GM03348 (cell line): Measurements from ENCODE around the gene EVX2.

Experiments used
- DNase-seq: peaks from one replicate; pipeline ENCODE4 v3.0.0; 2012; ENCODE audit warnings: low spot score

The EVX2 gene

DNA sequence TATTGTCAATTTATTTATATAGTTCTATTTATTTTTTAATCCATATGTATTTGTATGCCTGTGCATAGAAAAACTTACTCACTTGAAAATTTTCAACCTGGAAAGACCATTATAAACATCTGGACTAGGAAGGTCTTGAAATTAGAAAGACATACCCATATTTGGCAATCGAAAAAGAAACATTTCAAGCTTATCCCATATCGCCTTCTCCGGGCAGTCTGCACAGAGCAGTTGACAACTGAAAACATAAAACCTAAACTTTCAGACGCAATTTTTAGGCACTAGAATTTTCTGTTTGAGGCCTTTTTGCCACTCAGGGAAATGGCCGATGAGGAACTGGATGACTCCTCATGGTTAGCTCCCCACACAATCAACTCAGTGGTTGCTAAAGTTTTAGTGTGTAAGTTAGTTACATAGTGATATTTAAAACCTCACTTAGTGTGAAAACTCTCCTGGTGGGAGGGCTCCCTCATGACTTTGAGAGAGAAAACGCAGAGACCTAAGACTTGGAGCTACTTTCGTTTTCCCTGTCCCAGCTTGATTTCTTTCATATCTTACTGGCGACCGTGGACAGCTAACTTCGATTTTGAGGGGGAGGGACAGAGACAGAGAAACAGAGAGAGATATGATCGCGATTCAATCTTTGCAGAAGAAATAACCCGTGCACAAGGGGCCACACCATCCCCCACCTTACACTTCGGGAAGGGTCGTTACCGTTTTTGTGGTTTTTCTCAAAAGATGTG is 12.7 kb upstream of the EVX2 start:
- no peak for DNase-seq

DNA sequence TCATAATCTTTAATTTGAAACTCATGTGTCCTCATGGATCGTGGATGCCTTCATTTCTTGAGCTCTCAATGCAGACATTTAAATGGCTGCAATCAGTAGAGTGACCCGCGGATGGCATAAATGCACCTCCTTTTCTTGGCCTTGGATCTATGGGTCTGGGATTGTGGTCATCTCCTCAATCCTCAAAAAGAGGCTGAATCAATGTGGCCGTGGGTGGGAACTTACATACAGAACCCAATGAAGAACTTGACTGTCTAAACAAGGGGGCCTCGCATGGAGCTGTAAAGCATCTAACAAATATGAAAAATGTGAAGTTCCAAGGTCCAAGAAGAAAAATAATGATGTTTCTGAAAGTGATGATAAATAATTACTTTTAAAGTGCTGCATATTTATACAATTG is 11.7 kb upstream of the EVX2 start:
- DNase-seq: no peak

DNA sequence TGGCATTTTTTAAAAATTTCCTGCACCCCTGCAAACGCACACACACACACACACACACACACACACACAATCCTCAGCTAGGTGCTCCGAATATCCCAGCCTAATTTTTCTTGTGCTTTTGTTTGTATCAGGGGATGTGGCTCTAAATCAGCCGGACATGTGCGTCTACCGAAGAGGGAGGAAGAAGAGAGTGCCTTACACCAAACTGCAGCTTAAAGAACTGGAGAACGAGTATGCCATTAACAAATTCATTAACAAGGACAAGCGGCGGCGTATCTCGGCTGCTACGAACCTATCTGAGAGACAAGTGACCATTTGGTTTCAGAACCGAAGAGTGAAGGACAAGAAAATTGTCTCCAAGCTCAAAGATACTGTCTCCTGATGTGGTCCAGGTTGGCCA is 10.6 kb upstream of the EVX2 start:
- DNase-seq: no peak

DNA sequence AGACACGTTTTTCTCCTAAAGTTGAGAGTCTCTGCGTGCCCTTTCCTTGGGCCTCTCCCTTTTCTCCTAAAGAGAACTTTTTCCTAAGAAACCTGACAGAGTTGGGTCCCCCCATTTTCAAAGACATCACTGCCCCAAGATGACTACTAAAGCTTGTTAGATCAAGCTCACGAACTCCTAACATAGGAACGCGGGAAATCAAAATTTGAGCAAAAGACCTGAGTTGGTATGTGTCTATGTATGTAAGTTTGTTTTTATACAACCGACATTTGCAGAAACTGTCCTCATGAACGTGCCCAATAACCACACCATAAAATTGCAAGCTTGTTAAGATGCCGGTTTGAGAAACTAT is 10.1 kb upstream of the EVX2 start:
- DNase-seq: no peak

DNA sequence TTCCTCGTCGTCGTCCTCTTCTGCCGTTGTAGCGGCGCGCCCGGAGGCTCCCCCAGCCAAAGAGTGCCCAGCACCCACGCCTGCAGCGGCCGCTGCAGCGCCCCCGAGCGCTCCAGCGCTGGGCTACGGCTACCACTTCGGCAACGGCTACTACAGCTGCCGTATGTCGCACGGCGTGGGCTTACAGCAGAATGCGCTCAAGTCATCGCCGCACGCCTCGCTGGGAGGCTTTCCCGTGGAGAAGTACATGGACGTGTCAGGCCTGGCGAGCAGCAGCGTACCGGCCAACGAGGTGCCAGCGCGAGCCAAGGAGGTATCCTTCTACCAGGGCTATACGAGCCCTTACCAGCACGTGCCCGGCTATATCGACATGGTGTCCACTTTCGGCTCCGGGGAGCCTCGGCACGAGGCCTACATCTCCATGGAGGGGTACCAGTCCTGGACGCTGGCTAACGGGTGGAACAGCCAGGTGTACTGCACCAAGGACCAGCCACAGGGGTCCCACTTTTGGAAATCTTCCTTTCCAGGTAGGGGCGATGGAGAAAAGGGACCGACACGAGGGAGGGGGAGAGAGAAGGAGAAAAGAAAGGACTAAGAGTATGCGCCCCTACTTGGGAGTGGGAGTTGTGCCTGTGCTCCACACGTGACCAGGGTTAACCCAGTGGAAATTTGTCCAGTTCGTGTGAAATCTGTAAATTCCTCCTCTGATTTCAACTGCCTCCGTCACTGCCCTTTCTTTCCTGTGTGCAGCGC is 9.6 kb upstream of the EVX2 start:
- no peak for DNase-seq

DNA sequence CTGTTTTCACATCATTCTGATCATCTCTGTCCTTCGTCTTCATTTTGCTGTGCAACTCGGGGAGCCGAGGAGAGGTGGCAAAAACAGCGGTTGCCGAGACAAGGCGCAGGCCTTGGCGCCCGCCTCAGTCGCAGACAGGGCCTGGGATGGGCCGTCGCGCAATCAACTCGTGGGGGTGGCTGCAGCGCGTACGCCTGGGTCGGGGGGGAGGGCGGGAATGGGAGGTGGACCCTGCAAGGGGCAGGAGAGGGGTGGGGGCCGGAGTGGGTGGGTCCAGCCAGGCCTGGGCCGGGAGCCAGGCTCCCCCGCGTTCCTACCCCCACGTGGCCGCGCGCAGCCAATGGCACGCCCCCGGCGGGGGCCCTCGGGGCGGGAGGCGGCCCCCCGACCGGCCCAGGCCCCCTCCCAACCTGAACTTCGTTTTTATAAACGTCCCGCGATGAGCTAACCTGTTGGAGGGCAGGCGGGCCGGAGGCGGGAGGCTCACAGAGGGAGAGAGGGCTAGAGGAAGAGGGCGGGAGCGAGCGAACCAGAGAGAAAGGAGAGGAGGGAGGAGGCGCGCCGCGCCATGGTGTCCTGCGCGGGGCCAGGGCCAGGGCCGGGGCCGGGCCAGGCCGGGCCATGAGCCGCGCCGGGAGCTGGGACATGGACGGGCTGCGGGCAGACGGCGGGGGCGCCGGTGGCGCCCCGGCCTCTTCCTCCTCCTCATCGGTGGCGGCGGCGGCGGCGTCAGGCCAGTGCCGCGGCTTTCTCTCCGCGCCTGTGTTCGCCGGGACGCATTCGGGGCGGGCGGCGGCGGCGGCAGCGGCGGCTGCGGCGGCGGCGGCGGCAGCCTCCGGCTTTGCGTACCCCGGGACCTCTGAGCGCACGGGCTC is 8.7 kb upstream of the EVX2 start, which contains the start of gene HOXD13:
Gene HOXD13 (plus strand): TSS at position 452 of the 875 bp plus-strand sequence. CDS start 170 bp downstream, at position 622.
- no peak for DNase-seq

DNA sequence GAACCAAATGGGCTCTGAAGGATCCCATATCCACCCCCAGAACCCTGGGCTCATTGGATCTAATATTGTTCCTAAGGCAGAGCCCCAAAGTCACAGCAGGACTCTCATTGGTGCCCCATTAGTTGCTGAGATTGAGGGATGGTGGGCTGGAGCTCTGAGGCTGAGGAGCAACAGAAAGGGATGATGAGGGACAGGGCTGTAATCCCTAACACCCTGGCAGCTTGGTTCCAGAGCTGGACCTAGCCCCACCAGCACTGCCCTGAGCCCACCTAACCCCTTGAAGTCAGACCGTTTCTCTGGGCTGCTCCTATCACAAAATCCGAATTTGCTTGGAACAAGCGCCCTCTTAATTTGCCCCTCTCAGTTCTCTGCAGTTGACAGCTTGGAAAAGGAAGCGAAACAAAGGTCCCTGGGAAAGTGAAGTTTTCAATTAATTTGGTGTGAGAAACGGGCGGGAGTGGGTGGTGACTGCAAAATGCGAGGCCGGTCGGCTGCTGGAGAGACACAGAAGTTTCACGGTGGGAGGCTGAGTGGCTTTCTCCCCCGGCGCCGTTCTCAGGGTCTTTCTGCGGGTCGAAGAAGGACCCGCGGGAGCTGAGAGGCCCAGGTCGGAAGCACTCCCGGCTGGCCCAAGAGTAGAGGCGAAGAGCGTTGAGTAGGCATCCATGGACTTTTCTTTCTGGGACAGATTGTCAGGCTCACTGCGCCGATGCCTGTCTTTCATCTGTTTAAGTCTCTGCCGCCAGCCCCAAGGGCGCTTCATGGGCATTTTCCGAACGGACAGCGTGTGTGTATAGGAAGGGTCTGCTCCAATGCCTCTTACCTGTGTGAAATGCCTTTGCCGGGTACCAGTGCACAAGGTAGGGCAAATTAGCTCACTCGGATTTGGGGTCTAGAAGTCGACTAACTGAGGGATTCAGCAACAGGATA is 7.8 kb upstream of the EVX2 start:
- DNase-seq: no peak

DNA sequence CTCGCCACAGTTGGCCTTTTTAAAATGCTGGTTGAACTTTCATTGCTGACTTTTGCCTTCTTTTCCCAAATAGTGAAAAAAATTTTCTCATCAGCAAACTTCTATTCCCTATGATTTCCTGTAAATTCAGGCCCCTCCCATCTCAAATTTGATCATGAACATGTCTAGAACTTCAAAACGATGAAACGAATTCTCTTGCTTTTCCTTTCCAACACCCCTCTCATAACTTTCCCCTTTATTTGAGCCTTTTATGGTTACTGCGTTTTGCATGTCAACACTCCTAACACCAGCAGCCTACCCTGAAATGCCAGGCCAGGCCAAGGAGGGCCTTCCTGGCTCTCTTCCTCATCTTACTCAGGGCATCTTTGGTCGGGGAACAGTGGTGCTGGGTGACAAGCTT is 7.1 kb upstream of the EVX2 start:
- no peak for DNase-seq

DNA sequence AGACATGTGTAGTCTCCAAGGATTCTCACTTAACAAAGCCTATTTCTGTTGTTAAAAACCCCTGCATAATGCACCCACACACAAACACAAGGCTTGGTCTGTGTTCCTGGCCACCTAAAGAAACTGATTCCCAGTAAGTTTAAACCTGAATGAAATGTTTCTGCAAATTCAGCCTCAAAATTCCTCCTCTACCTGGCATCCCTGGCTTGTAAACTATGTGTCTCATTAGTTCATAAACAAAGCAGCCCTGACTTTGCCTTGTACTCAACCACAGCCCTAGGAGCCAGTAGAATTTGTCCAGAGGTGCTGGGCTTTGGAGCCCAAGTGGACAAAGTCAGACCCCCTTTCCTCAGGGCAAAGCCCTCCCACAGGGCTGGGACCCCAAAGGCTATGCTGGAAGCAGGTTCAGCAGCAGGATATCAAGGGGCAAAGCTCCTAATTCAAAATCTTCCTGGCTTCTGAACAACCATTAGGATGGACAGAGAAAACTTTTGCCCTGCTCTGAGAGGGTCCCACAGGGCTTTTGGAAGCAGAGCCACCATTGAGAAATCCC is 6.2 kb upstream of the EVX2 start:
- DNase-seq: no peak

DNA sequence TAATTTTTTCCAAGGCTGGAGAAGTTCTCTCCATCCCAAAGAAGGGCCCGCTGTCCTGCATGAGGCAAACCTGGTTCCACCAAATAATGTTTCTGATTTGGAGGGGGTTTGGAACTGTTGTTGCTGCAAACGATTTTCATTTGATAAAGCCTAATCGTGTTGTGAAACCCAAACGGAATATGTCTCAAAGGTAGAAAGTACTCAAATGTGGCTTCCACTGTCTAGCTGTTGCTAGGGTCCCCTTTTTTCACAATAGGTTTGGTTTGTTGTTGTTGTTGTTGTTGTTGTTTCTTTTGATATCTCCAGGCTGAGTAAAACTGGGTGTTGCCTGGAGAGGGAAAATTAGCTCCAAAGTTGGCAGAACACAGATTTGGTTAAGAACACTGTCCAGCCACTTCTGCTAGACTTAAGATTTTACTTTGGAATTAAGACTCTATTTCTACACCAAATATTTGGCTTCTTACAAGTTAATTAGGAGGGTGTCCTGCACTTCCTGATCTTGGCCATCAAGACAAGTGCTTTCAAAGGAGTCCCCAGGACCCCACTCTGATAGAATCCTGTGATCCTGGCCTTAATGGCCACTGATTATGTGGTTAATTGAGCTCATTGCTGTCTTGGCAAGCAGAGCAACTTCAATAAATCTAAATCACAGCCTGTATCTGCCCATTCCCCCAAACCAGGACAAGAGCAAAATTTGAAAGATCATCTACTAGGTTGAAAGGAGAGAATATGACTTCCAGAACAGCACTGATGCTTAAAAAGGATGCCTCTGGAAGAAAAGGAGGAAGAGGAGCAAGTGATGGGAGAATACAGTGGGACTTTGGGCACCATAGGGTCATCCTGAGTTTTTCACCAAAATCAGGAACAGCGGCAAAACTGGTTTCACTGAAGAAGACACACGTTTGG is 5.4 kb upstream of the EVX2 start:
- DNase-seq: no peak

DNA sequence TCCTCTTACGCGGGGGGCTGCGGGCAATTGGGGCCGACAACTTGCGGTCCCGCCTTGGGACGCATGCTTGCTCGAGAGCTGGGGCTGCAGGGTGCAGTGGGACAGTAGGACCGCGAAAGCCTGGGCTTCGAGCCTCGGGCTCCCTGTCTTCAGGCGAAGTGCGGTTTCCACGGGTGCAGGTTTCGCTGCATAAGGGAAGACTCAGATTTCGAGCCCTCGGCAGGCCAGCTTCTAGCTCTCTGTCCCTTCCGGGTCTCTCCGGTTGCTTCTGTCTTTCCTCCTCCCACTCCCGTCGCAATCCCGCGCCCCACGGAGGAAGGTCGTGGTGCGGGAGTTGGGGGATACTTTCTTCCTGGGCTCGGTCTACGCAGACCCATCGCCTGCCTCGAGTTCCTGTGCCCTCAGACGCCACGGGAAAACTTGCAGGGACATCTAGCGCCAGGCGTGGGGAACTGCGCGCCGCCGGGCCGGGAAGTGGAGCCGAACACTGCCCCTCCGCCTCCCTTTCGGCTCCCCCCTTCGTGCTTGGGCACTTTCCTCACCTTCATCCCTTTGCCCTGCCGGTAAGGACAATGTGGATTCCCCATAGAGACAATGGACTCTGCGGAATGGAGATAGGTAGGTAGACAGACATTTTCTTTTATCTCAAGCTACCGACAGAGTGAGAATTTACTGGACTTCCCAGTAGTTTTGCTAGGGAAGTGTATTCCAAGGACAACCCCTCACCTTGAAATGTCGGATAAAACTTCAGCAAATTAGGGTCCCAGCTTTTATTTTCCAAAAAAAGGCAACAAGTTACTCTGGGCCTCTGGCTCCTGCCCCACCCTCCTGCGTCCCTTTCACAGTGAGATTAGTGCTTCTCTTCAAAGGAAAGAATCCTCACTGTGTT is 4.5 kb upstream of the EVX2 start:
- DNase-seq: peak; percentile 86

DNA sequence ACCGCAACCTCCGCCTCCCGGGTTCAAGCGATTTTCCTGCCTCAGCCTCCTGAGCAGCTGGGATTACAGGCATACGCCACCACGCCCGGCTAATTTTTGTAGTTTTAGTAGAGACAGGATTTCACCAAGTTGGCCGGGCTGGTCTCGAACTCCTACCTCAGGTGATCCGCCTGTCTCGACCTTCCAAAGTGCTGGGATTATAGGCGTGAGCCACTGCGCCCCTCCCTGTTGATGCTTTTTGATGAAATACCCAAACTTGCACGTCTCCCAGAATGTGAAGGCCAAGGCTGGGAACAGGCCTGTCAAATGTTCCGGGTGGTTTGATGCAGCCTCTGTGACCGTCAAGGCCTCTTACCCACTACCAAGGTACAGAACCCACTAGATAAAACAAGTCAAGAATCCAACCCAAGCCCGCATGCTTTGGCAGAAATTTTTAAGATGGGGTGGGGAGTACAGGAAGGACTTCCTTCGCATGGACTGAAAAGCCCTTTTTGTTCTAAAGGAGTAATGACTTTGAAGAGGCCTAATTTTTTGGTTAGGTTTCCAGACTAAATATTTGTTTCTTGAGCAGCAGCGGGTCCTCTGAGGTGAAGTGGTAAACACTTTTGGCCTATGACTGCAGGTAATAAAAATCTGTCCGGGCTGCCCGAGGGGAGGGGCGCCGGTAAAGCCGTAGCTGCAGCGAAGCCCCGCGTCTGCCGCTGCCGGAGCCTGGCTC is 3.7 kb upstream of the EVX2 start:
- no peak for DNase-seq

DNA sequence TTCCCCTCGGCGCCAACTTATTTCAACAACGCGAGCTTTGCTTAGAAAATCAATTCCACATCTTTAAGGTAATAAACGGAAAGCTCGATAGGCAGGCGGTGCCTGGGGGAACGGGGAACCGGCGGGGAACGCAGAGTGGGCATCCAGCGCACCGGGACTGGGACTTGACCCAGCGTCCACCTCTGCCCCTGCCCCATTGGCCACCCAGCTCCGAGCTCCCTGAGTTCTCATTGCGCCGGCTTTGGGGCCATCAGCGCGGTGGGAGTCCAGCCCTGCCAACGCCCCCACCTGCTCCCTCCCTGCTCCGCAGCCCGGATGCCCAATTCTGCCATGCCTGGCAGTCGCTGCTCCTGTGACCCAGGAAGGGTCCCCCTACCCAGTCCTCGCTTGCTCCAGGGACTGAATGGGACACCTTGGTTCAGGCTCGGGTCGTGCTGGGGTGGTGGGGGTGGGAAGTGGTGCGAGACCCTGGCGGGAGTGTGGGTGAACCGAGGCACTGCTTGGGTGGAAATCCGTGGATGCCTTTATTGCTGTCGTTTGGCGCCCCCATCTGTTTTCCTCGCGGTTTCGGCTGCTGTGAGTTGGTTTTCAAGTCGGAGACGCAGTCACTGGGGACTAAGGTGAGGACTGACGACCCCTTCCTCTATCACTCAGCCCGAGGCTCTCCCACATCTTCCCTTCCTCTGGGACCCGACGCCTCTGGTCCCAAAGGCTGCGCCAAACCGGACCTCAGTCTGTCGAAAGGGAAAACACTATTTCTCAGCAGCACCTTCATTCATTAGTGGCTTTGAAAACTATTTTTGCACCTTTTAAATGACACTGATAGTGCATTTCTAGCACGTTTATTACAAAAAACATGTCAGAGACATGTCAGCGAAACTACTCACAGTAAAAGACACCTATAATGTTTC is 2.4 kb upstream of the EVX2 start:
- DNase-seq: peak; percentile 67

DNA sequence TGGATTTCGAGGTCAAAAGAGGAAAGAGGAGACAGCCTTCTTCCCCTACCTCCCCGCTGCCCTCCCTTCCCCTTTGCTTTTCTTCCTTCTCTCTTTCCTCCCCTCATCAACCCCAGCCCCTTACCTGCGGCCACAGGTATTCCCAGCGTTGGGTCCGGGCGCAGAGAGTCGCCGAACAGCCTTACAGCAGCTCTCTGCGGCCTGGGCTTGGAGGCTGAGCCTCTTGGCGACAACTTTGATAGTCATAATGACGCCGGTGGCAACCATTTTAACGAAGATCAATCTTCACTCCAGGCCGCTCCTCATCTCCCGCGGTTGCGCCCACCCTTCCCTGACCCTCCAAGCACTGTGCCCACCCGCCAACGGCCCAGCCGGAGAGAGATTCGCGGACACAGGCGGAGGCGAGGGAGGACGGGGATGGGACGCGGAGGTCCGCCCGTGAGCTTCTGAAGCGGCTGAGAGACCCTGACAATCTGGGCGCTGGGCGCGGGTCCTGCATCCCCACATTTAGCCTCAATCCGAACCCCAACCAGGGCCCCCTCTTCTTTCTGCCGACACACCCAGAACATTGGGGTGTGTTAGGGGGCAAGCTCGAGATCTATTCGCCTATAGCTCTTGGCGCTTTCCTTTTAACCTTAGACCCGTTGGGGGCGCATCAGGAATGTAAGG is 1.5 kb upstream of the EVX2 start:
- no peak for DNase-seq

DNA sequence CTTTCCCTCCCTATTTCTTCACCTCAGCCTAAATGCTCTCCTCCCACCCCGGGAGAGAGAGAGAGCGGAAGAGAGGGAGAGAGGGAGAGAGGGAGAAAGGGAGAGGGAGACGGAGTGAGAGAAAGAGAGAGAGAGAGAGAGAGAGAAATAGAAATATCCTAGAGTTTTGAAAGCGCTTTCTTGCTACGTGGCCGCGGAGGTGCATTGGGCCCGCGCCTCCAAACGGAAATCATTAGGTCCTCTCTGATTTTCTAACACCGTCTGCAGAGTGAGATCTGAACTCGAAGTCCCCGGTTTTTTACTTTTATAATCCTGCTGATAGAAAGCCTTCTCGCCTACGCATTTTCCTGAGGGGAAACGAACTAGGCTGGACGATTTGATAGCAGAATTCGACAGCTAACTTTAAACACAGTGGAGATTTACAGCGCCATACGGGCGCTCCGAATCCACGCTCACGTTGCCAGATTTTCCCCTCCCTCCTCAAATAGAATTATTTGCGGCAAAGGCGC is 903 bp upstream of the EVX2 start:
- DNase-seq: no peak
